Ovary (tissue), 9 donors: ENCODE results near the gene ACAD11. TPM values are rescaled to one million over a fixed set of nuclear protein-coding genes. Genes with fewer than 3 reads are reported as not detected.

Experiments used
- DNase-seq, 5 donors: peaks; one replicate each; pipeline ENCODE4 v3.0.0-alpha.2; 2019 to 2020
- H3K27ac ChIP-seq, 2 donors: fragments of 200-600 bp; one replicate each; pipeline versions ENCODE4 v1.5.1 to v1.8.0; 2019 to 2022
- H3K27me3 ChIP-seq: fragments of 200-600 bp; one replicate; pipeline ENCODE4 v1.8.0; 2022
- H3K36me3 ChIP-seq: fragments of 200-600 bp; sonication (generic); one replicate; pipeline ENCODE4 v1.5.1; 2019
- H3K4me1 ChIP-seq: one replicate; pipeline ENCODE4 v1.8.1; 2013; ENCODE audit warnings: mild to moderate bottlenecking, moderate library complexity; ENCODE audit not compliant: insufficient read depth
- H3K4me3 ChIP-seq: fragments of 200-600 bp; sonication (generic); one replicate; pipeline ENCODE4 v1.5.1; 2017
- H3K9me3 ChIP-seq, 2 donors: fragments of 200-600 bp in 1 of 2; sonication (generic) in 1 of 2; one replicate each; pipeline versions ENCODE4 v1.5.1 to v1.8.1; 2013 to 2019; ENCODE audit warnings: mild to moderate bottlenecking in 1 of 2, moderate library complexity in 1 of 2
- CTCF ChIP-seq, 3 donors: fragments of 450-650 bp in 2 of 3; fragments of 200-600 bp in 1 of 3; IDR thresholded peaks; one replicate each; pipeline versions ENCODE4 v1.5.1 to v1.8.0; 2016 to 2022; ENCODE audit warnings: antibody characterized with exemption in 3 of 3, mild to moderate bottlenecking in 1 of 3
- EP300 ChIP-seq: sonication (generic); formaldehyde crosslinking; IDR thresholded peaks from one replicate; pipeline ENCODE4 v1.6.1; 2017; ENCODE audit warnings: antibody characterized with exemption
- POLR2A ChIP-seq: fragments of 450-650 bp; IDR thresholded peaks from one replicate; pipeline ENCODE4 v1.6.1; 2017; ENCODE audit warnings: antibody characterized with exemption, mild to moderate bottlenecking, moderate library complexity
- WGBS, 3 donors: extraction: QIAGEN DNeasy Blood & Tissue Kit in 1 of 3; methylation state at CpG; one replicate each; pipeline versions ENCODE4 v1.1.5 to v1.1.7; 2013 to 2017; 5-methylcytosine and 5-hydroxymethylcytosine counted together
- intact Hi-C, 4 donors: fragments of 100-400 bp; cut with DNase I; formaldehyde crosslinking; loops; one replicate each; pipeline versions ENCODE4 v1.11.0 to v1.15.1; 2022 to 2023
- polyA plus RNA-seq, 2 donors: library from polyadenylated mRNA; stranded (reverse); fragments of 200-250 nt in 1 of 2; fragments of 350-450 nt in 1 of 2; fragmentation: Illumina TruSeq in 1 of 2; extraction: RNeasy Lipid Tissue Mini Kit (QIAGEN cat#74804) in 1 of 2; gene quantifications; one replicate each; pipeline ENCODE4 v1.2.3, GENCODE V29; 2013 to 2014
- total RNA-seq, 7 donors: library from RNA; depleted of rRNA in 2 of 7; stranded (reverse); fragments of >200 nt in 2 of 7; fragmentation: NEBNext Ultra II Directional in 3 of 7; extraction: Animal tissue kit (Norgen Biotek cat#: 25700) in 3 of 7; gene quantifications; one replicate each; pipeline versions ENCODE4 v1.1.0 to v1.2.4, GENCODE V29; 2016 to 2023
- donor health status: DM: no; HTN: no; CAD: no; lungs with moderate emphysema.
- donor health status: DM: no; HTN: no; CAD: no.
- donor health status: Bipolar disorder and iron deficiency.
- donor health status: DM: yes; HTN: yes; CAD: no.
- donor health status: DM: no; HTN: no; CAD: no.
- donor health status: DM: yes; HTN: yes; CAD: no.

ACAD11 gene
- total and polyA plus RNA-seq, 9 donors: 18.7 to 48.8 (median 25.8) TPM

GRCh38 chr3:132593947-132594323 lies 65.7 kb downstream of the ACAD11 start:
- WGBS, 3 donors: 49 to 80% (median 58%) methylated on average over 3 of the region's 3 CpGs

GRCh38 chr3:132593241-132593946 lies 66.2 kb downstream of the ACAD11 start:
- Histone ChIP-seq H3K4me1 (no peaks in the 10 kb centered on the region), H3K9me3 (no peaks in the 10 kb centered on the region), H3K4me3 (no peak overlapping the region), H3K27ac (no peak overlapping the region), H3K36me3 (no peaks in the 10 kb centered on the region), H3K27me3 (no peaks in the 10 kb centered on the region)
- intact Hi-C loops: no loop called here
- no peak for TF ChIP-seq EP300
- no peak for TF ChIP-seq CTCF (IDR thresholded peaks at IDR 0.05)
- no peak for TF ChIP-seq POLR2A
- 19 to 35% (median 31%) methylated on average over 1 of the region's 1 CpG for WGBS, 3 donors
- no peak for DNase-seq

More at GRCh38 chr3:132593947-132594323, 65.7 kb downstream of the ACAD11 start:
- TF ChIP-seq POLR2A (no peak), CTCF (IDR thresholded peaks at IDR 0.05) (no peak), EP300 (no peak)
- intact Hi-C loops: no loop called here
- DNase-seq: no peak
- no peak overlapping the region for H3K4me3 ChIP-seq
- H3K36me3 ChIP-seq: no peaks in the 10 kb centered on the region
- no peak overlapping the region for H3K27ac ChIP-seq
- H3K9me3 ChIP-seq: no peaks in the 10 kb centered on the region
- H3K4me1 ChIP-seq: no peaks in the 10 kb centered on the region
- H3K27me3 ChIP-seq: no peaks in the 10 kb centered on the region

- TF ChIP-seq CTCF (IDR thresholded peaks at IDR 0.05): no peak
- TF ChIP-seq EP300: no peak
- no peak for TF ChIP-seq POLR2A
- H3K4me1 ChIP-seq: no peaks in the 10 kb centered on the region
- H3K4me3 ChIP-seq: no peak overlapping the region
- H3K36me3 ChIP-seq: no peaks in the 10 kb centered on the region
- H3K27ac ChIP-seq: no peak overlapping the region
- intact Hi-C loops: no loop called here
- no peaks in the 10 kb centered on the region for H3K27me3 ChIP-seq
- DNase-seq: no peak
- H3K9me3 ChIP-seq: no peaks in the 10 kb centered on the region
Observed at GRCh38 chr3:132592216-132592615, 67.4 kb downstream of the ACAD11 start.

GRCh38 chr3:132587401-132587800 lies 72.2 kb downstream of the ACAD11 start:
- Histone ChIP-seq H3K4me3 (no peak overlapping the region), H3K27ac (no peak overlapping the region), H3K9me3 (no peaks in the 10 kb centered on the region), H3K36me3 (no peaks in the 10 kb centered on the region), H3K27me3 (no peaks in the 10 kb centered on the region), H3K4me1 (no peaks in the 10 kb centered on the region)
- WGBS, 3 donors: 85 to 91% (median 91%) methylated on average over 1 of the region's 1 CpG
- TF ChIP-seq POLR2A: no peak
- no peak for TF ChIP-seq EP300
- TF ChIP-seq CTCF (IDR thresholded peaks at IDR 0.05): no peak
- no peak for DNase-seq
- intact Hi-C loops: no loop called here
